H1 (cell line): Measurements from ENCODE around the gene ITGAV. TPM values are rescaled to one million over a fixed set of nuclear protein-coding genes. Genes with fewer than 3 reads are reported as not detected.

ENCODE experiments used
- CBX8 ChIP-seq: fragments of 300-800, 300-1000 bp; sonication (generic); IDR thresholded peaks from 2 replicates; pipeline ENCODE4 v1.7.1; 2016; ENCODE audit warnings: low read depth, low read length, borderline replicate concordance
- CHD7 ChIP-seq: fragments of 300-600 bp; sonication (generic); IDR thresholded peaks from 2 replicates; pipeline ENCODE4 v1.7.1; 2012; ENCODE audit warnings: low read length, moderate library complexity, mild to moderate bottlenecking, inconsistent platforms; ENCODE audit not compliant: insufficient replicate concordance
- GABPA ChIP-seq: IDR thresholded peaks from 2 replicates; pipeline ENCODE4 v1.6.1; 2011; ENCODE audit warnings: mild to moderate bottlenecking, low read length, moderate library complexity, borderline replicate concordance; ENCODE audit not compliant: insufficient read depth
- GTF2F1 ChIP-seq: IDR thresholded peaks from 2 replicates; pipeline ENCODE4 v1.6.1; 2012; ENCODE audit warnings: low read depth, low read length, improper control_type of control experiment, borderline replicate concordance
- POU5F1 ChIP-seq: IDR thresholded peaks from 2 replicates; pipeline ENCODE4 v1.6.1; 2011; ENCODE audit warnings: low read depth, mild to moderate bottlenecking, low read length, moderate library complexity
- YY1 ChIP-seq: IDR thresholded peaks from 2 replicates; pipeline ENCODE4 v1.6.1; 2011; ENCODE audit warnings: low read depth, mild to moderate bottlenecking, low read length
- polyA plus RNA-seq, 7 experiments: library from polyadenylated mRNA; depleted of rRNA in 3 of 7; stranded (reverse) in 5 of 7; unstranded in 2 of 7; fragments of >200 nt in 5 of 7; fragments of 200-250 nt in 2 of 7; gene quantifications; 1 replicate in 5 of 7; 2 replicates in 1 of 7; 4 replicates in 1 of 7; pipeline versions ENCODE4 v1.2.1 to v1.2.3, GENCODE V29; 2011 to 2013; ENCODE audit warnings: missing spikeins in 2 of 7, mixed read lengths in 2 of 7
- total RNA-seq: library from RNA; stranded (reverse); fragmentation: NEBNext Ultra II Directional; extraction: Animal tissue kit (Norgen Biotek cat#: 25700); gene quantifications from 2 replicates; pipeline ENCODE4 v1.2.1, GENCODE V29; 2021

ITGAV gene
- total and polyA plus RNA-seq, 2 of the 8 experiments (the other 6 are each of a cell fraction or from before 2014, with no cell fraction given): 11.7 to 42.4 TPM

GRCh38 chr2:186584053-186584452 lies 5.8 kb upstream of the ITGAV start (continued):
- TF ChIP-seq CHD7 (no peak), YY1 (no peak), GTF2F1 (no peak), GABPA (no peak), CBX8 (no peak), POU5F1 (no peak)
